ENCODE measurements around the gene ERC2. TPM values are rescaled to one million over a fixed set of nuclear protein-coding genes. Genes with fewer than 3 reads are reported as not detected.

The ERC2 gene
- total RNA-seq, 3 donors from 2014 or later, result 0.64 to 7.3 (median 1.3) TPM

GRCh38 chr3:55619046-55619808 lies 849.0 kb downstream of the ERC2 start:
- Histone ChIP-seq H3K27me3 (no peaks in the 10 kb centered on the region), H3K9me3 (no peaks in the 10 kb centered on the region), H3K4me3 (no peak overlapping the region), H3K4me1 (no peaks in the 10 kb centered on the region), H3K27ac (no peak overlapping the region), H3K36me3 (no peaks in the 10 kb centered on the region)
- intact Hi-C loops (cut with DNase I; ENCODE audit: low total_unique reads), result loop anchor here (5.0 kb wide), 1 partner anchor 73 kb away; no protein-coding TSS in a partner anchor
- no peak for DNase-seq (ENCODE audit: low spot score in 2 of 2)
- TF ChIP-seq POLR2AphosphoS5 (IDR thresholded peaks at IDR 0.05), result no peak
- TF ChIP-seq CTCF (IDR thresholded peaks at IDR 0.05), result no peak
- TF ChIP-seq POLR2A (IDR thresholded peaks at IDR 0.05), result no peak

- intact Hi-C loops (cut with DNase I; ENCODE audit: low total_unique reads), result loop anchor here (5.0 kb wide), 1 partner anchor 75 kb away; no protein-coding TSS in a partner anchor
- no peaks in the 10 kb centered on the region for H3K27me3 ChIP-seq
- no peaks in the 10 kb centered on the region for H3K36me3 ChIP-seq
- TF ChIP-seq POLR2A (IDR thresholded peaks at IDR 0.05) (no peak), CTCF (IDR thresholded peaks at IDR 0.05) (no peak), POLR2AphosphoS5 (IDR thresholded peaks at IDR 0.05) (no peak)
- DNase-seq (ENCODE audit: low spot score in 2 of 2), result no peak
- no peak overlapping the region for H3K27ac ChIP-seq
- no peaks in the 10 kb centered on the region for H3K4me1 ChIP-seq
- no peak overlapping the region for H3K4me3 ChIP-seq
- H3K9me3 ChIP-seq, result no peaks in the 10 kb centered on the region
Measured at GRCh38 chr3:55617385-55617784, 850.9 kb downstream of the ERC2 start.

GRCh38 chr3:55616803-55617202 lies 851.5 kb downstream of the ERC2 start:
- DNase-seq (ENCODE audit: low spot score in 2 of 2), result no peak
- Histone ChIP-seq H3K27me3 (no peaks in the 10 kb centered on the region), H3K9me3 (no peaks in the 10 kb centered on the region), H3K27ac (peak overlapping the region; percentile 30 to 68), H3K4me3 (no peak overlapping the region), H3K4me1 (no peaks in the 10 kb centered on the region), H3K36me3 (no peaks in the 10 kb centered on the region)
- TF ChIP-seq POLR2AphosphoS5 (IDR thresholded peaks at IDR 0.05) (no peak), POLR2A (IDR thresholded peaks at IDR 0.05) (no peak), CTCF (IDR thresholded peaks at IDR 0.05) (no peak)
- intact Hi-C loops (cut with DNase I; ENCODE audit: low total_unique reads), result loop anchor here (5.0 kb wide), 1 partner anchor 75 kb away; no protein-coding TSS in a partner anchor

GRCh38 chr3:55615694-55616295 lies 852.5 kb downstream of the ERC2 start:
- Histone ChIP-seq H3K9me3 (no peaks in the 10 kb centered on the region), H3K27me3 (no peaks in the 10 kb centered on the region), H3K27ac (peak overlapping the region; percentile 34 to 68), H3K36me3 (no peaks in the 10 kb centered on the region), H3K4me3 (no peak overlapping the region), H3K4me1 (no peaks in the 10 kb centered on the region)
- intact Hi-C loops (cut with DNase I; ENCODE audit: low total_unique reads), result loop anchor here (5.0 kb wide), 1 partner anchor 77 kb away; no protein-coding TSS in a partner anchor
- peak in 1 of 3 donors; percentile 38 for TF ChIP-seq POLR2AphosphoS5 (IDR thresholded peaks at IDR 0.05)
- no peak for TF ChIP-seq CTCF (IDR thresholded peaks at IDR 0.05)
- DNase-seq (ENCODE audit: low spot score in 2 of 2), result peak in 1 of 2 donors; percentile 47

Measured in breast epithelium (tissue), 4 donors.